ENCODE data around the gene STX4.

The STX4 gene

GRCh38 chr16:31022544-31023251 is 10.7 kb upstream of the STX4 start:
- no peak for DNase-seq

- DNase-seq: no peak
Measured at GRCh38 chr16:31023252-31023602, 10.1 kb upstream of the STX4 start.

GRCh38 chr16:31023627-31024226 is 9.6 kb upstream of the STX4 start:
- DNase-seq: no peak

- DNase-seq: no peak
Measured at GRCh38 chr16:31025339-31025738, 8.0 kb upstream of the STX4 start.

- DNase-seq: no peak
Measured at GRCh38 chr16:31029272-31029671, 4.1 kb upstream of the STX4 start.

GRCh38 chr16:31031276-31031675 is 2.1 kb upstream of the STX4 start:
- no peak for DNase-seq

GRCh38 chr16:31033709-31034492 is 543 bp downstream of the STX4 start:
- peak; percentile 86 for DNase-seq

- no peak for DNase-seq
Measured at GRCh38 chr16:31036691-31037090, 3.3 kb downstream of the STX4 start.

GRCh38 chr16:31038993-31039392 is 5.6 kb downstream of the STX4 start:
- no peak for DNase-seq

- DNase-seq: no peak
Measured at GRCh38 chr16:31042866-31043265, 9.5 kb downstream of the STX4 start.

- DNase-seq: no peak
Measured at GRCh38 chr16:31043352-31043751, 10.0 kb downstream of the STX4 start.

- no peak for DNase-seq
Measured at GRCh38 chr16:31043898-31044481, 10.6 kb downstream of the STX4 start.

- DNase-seq: no peak
Measured at GRCh38 chr16:31050280-31051030, 17.1 kb downstream of the STX4 start.

GRCh38 chr16:31052114-31052513 is 18.8 kb downstream of the STX4 start:
- no peak for DNase-seq

- no peak for DNase-seq
Measured at GRCh38 chr16:31055613-31056012, 22.3 kb downstream of the STX4 start.

GRCh38 chr16:31061126-31061812 is 27.9 kb downstream of the STX4 start:
- no peak for DNase-seq

- no peak for DNase-seq
Measured at GRCh38 chr16:31061813-31062440, 28.6 kb downstream of the STX4 start.

- DNase-seq: no peak
Measured at GRCh38 chr16:31063495-31063842, 30.1 kb downstream of the STX4 start.

GRCh38 chr16:31063843-31064611 is 30.7 kb downstream of the STX4 start:
- DNase-seq: peak; percentile 33

GRCh38 chr16:31064882-31065461 is 31.6 kb downstream of the STX4 start:
- DNase-seq: no peak

GRCh38 chr16:31067342-31067741 is 34.0 kb downstream of the STX4 start:
- DNase-seq: no peak
